Thyroid gland (tissue), 4 donors: ENCODE data around the gene XBP1. TPM values are rescaled to one million over a fixed set of nuclear protein-coding genes. Genes with fewer than 3 reads are reported as not detected.
"Not testable (repeated sequence)": the region's sequence is repeated elsewhere in the genome, so short reads cannot be mapped to it uniquely, and the experiment has no call there.

Experiments used
- DNase-seq, 2 donors: peaks; one replicate each; pipeline ENCODE4 v3.0.0-alpha.2; 2019
- H3K27ac ChIP-seq, 3 donors: fragments of 200-600 bp; sonication (generic); 1 replicate in 2 of 3; 2 replicates in 1 of 3; pipeline ENCODE4 v1.5.1; 2016 to 2019; ENCODE audit warnings: mild to moderate bottlenecking in 1 of 3, moderate library complexity in 1 of 3
- H3K27me3 ChIP-seq: fragments of 200-600 bp; sonication (generic); one replicate; pipeline ENCODE4 v1.5.1; 2019
- H3K36me3 ChIP-seq, 2 donors: fragments of 200-600 bp; sonication (generic); one replicate each; pipeline ENCODE4 v1.5.1; 2016 to 2019
- H3K4me1 ChIP-seq, 2 donors: fragments of 200-600 bp; sonication (generic); one replicate each; pipeline ENCODE4 v1.5.1; 2017 to 2019
- H3K4me3 ChIP-seq, 3 donors: fragments of 200-600 bp; sonication (generic); replicated peaks in 1 of 3; 1 replicate in 2 of 3; 2 replicates in 1 of 3; pipeline ENCODE4 v1.5.1; 2016; ENCODE audit warnings: mild to moderate bottlenecking in 1 of 3
- H3K9me3 ChIP-seq: fragments of 200-600 bp; sonication (generic); one replicate; pipeline ENCODE4 v1.5.1; 2017
- POLR2A ChIP-seq, 2 donors: fragments of 450-650 bp; IDR thresholded peaks; one replicate each; pipeline ENCODE4 v1.6.1; 2017; ENCODE audit warnings: antibody characterized with exemption in 2 of 2, mild to moderate bottlenecking in 2 of 2, moderate library complexity in 1 of 2
- WGBS, 2 donors: methylation state at CpG; one replicate each; pipeline ENCODE4 v1.1.5; 2017; 5-methylcytosine and 5-hydroxymethylcytosine counted together
- intact Hi-C: fragments of 100-400 bp; cut with DNase I; formaldehyde crosslinking; loops from one replicate; pipeline ENCODE4 v1.15.1; 2023
- total RNA-seq, 4 donors: library from RNA; depleted of rRNA; stranded (reverse); fragments of >200 nt; gene quantifications; one replicate each; pipeline ENCODE4 v1.2.3, GENCODE V29; 2016
- TF ChIP-seq, protein P1 (sequence below), 6 experiments: fragments of 200-600 bp in 3 of 6; fragments of 450-650 bp in 3 of 6; sonication (generic) in 3 of 6; IDR thresholded peaks; one replicate each; pipeline ENCODE4 v1.5.1; 2016 to 2019; ENCODE audit warnings: antibody characterized with exemption in 6 of 6, mild to moderate bottlenecking in 2 of 6, inconsistent platforms in 1 of 6, moderate library complexity in 1 of 6

Gene XBP1
- total RNA-seq, 4 donors from 2014 or later = 301 to 513 (median 421) TPM

GRCh38 chr22:28771195-28771791, 29.1 kb downstream of the XBP1 start:
- TF ChIP-seq, protein P1, sequence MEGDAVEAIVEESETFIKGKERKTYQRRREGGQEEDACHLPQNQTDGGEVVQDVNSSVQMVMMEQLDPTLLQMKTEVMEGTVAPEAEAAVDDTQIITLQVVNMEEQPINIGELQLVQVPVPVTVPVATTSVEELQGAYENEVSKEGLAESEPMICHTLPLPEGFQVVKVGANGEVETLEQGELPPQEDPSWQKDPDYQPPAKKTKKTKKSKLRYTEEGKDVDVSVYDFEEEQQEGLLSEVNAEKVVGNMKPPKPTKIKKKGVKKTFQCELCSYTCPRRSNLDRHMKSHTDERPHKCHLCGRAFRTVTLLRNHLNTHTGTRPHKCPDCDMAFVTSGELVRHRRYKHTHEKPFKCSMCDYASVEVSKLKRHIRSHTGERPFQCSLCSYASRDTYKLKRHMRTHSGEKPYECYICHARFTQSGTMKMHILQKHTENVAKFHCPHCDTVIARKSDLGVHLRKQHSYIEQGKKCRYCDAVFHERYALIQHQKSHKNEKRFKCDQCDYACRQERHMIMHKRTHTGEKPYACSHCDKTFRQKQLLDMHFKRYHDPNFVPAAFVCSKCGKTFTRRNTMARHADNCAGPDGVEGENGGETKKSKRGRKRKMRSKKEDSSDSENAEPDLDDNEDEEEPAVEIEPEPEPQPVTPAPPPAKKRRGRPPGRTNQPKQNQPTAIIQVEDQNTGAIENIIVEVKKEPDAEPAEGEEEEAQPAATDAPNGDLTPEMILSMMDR (IDR thresholded peaks at IDR 0.05) = no peak
- TF ChIP-seq POLR2A (IDR thresholded peaks at IDR 0.05) = no peak
- 73 to 77% methylated on average over 5 of the region's 5 CpGs for WGBS, 2 donors
- intact Hi-C loops = no loop called here
- Histone ChIP-seq H3K4me1 (peaks cover 5 to 13% of the 10 kb centered on the region in 2 donors), H3K9me3 (no peaks in the 10 kb centered on the region), H3K27ac (no peak overlapping the region), H3K27me3 (no peaks in the 10 kb centered on the region), H3K4me3 (no peak overlapping the region), H3K36me3 (no peaks in the 10 kb centered on the region)
- DNase-seq = no peak

DNA sequence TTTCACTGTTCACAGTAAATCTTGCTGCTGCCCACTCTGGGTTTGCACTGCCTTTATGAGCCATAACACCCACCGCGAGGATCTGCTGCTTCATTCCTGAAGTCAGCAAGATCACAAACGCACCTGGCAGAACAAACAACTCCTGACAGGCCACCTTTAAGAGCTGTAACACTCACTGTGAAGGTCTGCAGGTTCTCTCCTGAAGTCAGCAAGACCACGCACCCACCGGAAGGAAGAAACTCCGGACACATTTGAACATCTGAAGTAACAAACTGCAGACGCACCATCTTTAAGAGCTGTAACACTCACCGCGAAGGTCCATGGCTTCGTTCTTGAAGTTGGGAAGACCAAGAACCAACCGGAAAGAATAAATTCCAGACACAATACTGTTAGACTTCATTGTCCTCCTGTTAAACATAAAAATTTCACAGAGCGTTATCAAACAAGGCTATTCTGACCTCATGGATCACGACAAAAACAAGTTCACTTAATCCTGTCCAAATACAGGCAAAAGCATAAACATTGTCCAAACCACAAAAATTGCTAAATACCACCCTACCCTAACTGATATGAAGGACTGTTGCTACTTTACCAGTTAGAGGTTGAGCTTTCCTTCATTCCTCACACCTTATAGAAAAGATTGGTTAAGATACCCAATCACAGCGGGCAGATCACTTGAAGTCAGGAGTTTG, 30.8 kb downstream of the XBP1 start:
- Histone ChIP-seq H3K27ac (no peak overlapping the region), H3K27me3 (no peaks in the 10 kb centered on the region), H3K36me3 (no peaks in the 10 kb centered on the region), H3K9me3 (no peaks in the 10 kb centered on the region), H3K4me1 (peaks cover 4 to 7% of the 10 kb centered on the region in 2 donors), H3K4me3 (no peak overlapping the region)
- intact Hi-C loops = no loop called here
- TF ChIP-seq, protein P1 (IDR thresholded peaks at IDR 0.05) = no peak
- no peak for TF ChIP-seq POLR2A (IDR thresholded peaks at IDR 0.05)
- no peak for DNase-seq
- 92 to 94% methylated on average over 14 of the region's 14 CpGs for WGBS, 2 donors

GRCh38 chr22:28768701-28769393, 31.5 kb downstream of the XBP1 start:
- Histone ChIP-seq H3K36me3 (no peaks in the 10 kb centered on the region), H3K27ac (no peak overlapping the region), H3K9me3 (no peaks in the 10 kb centered on the region), H3K4me1 (no peaks in the 10 kb centered on the region), H3K4me3 (no peak overlapping the region), H3K27me3 (no peaks in the 10 kb centered on the region)
- WGBS, 2 donors = 89 to 92% methylated on average over 6 of the region's 6 CpGs
- intact Hi-C loops = no loop called here
- no peak for DNase-seq
- TF ChIP-seq POLR2A (IDR thresholded peaks at IDR 0.05) = no peak
- TF ChIP-seq, protein P1 (IDR thresholded peaks at IDR 0.05) = no peak

GRCh38 chr22:28766628-28767027, 33.7 kb downstream of the XBP1 start:
- intact Hi-C loops = no loop called here
- H3K4me1 ChIP-seq = no peaks in the 10 kb centered on the region
- H3K36me3 ChIP-seq = no peaks in the 10 kb centered on the region
- WGBS, 2 donors = 95 to 96% methylated on average over 3 of the region's 3 CpGs
- H3K27ac ChIP-seq = no peak overlapping the region
- no peak for TF ChIP-seq POLR2A (IDR thresholded peaks at IDR 0.05)
- TF ChIP-seq, protein P1 (IDR thresholded peaks at IDR 0.05) = no peak
- no peak for DNase-seq
- no peak overlapping the region for H3K4me3 ChIP-seq
- H3K9me3 ChIP-seq = no peaks in the 10 kb centered on the region
- no peaks in the 10 kb centered on the region for H3K27me3 ChIP-seq

GRCh38 chr22:28762000-28762399, 38.4 kb downstream of the XBP1 start:
- H3K27me3 ChIP-seq, H3K36me3 ChIP-seq, DNase-seq, intact Hi-C loops, H3K4me3 ChIP-seq, H3K27ac ChIP-seq, H3K9me3 ChIP-seq: not testable (repeated sequence)
- H3K4me1 ChIP-seq = peaks cover 4 to 10% of the 10 kb centered on the region in 2 donors
- WGBS, 2 donors = 96% methylated on average over 4 of the region's 4 CpGs
